HL-60/S4 treated with retinoic acid at 250 ng/mL for 4 days and 3 days (cell line): Measurements from ENCODE around the gene GJA1.
"Not testable (repeated sequence)": the region's sequence is repeated elsewhere in the genome, so short reads cannot be mapped to it uniquely, and the experiment has no call there.

Experiments
- in situ Hi-C: fragments of 300-500 bp; cut with MboI; formaldehyde crosslinking; loops from 2 replicates; pipeline ENCODE4 v1.7.0; 2022; ENCODE audit warnings: low sequenced_read_pairs

The GJA1 gene

GRCh38 chr6:121435444-121436069 is at the start of gene GJA1:
Gene GJA1 (plus strand): TSS chr6:121435646. CDS start chr6:121446848, 11,202 bp downstream.
- in situ Hi-C loops, result no loop called here

GRCh38 chr6:121386551-121386950 is 48.9 kb upstream of the GJA1 start:
- in situ Hi-C loops, result not testable (repeated sequence)

GRCh38 chr6:121389419-121389818 is 46.0 kb upstream of the GJA1 start:
- in situ Hi-C loops, result no loop called here

GRCh38 chr6:121393731-121394505 is 41.5 kb upstream of the GJA1 start:
- in situ Hi-C loops, result no loop called here

GRCh38 chr6:121395736-121396135 is 39.7 kb upstream of the GJA1 start:
- in situ Hi-C loops, result no loop called here

- in situ Hi-C loops, result not testable (repeated sequence)
Measured at GRCh38 chr6:121397188-121397587, 38.3 kb upstream of the GJA1 start.

- in situ Hi-C loops, result no loop called here
Measured at GRCh38 chr6:121398127-121398526, 37.3 kb upstream of the GJA1 start.

GRCh38 chr6:121399966-121400365 is 35.5 kb upstream of the GJA1 start:
- in situ Hi-C loops, result no loop called here

GRCh38 chr6:121403964-121404363 is 31.5 kb upstream of the GJA1 start:
- in situ Hi-C loops, result no loop called here

- in situ Hi-C loops, result no loop called here
Measured at GRCh38 chr6:121405306-121405705, 30.1 kb upstream of the GJA1 start.

- in situ Hi-C loops, result no loop called here
Measured at GRCh38 chr6:121408321-121408720, 27.1 kb upstream of the GJA1 start.

- in situ Hi-C loops, result no loop called here
Measured at GRCh38 chr6:121413879-121414278, 21.6 kb upstream of the GJA1 start.

GRCh38 chr6:121418346-121418745 is 17.1 kb upstream of the GJA1 start:
- in situ Hi-C loops, result no loop called here

- in situ Hi-C loops, result no loop called here
Measured at GRCh38 chr6:121426686-121427085, 8.8 kb upstream of the GJA1 start.

- in situ Hi-C loops, result no loop called here
Measured at GRCh38 chr6:121428872-121429756, 6.3 kb upstream of the GJA1 start.

- in situ Hi-C loops, result no loop called here
Measured at GRCh38 chr6:121430514-121431460, 4.7 kb upstream of the GJA1 start.

GRCh38 chr6:121431776-121432175 is 3.7 kb upstream of the GJA1 start:
- in situ Hi-C loops, result not testable (repeated sequence)

GRCh38 chr6:121434037-121434770 is 1.2 kb upstream of the GJA1 start:
- in situ Hi-C loops, result no loop called here

GRCh38 chr6:121436274-121436857 is 920 bp downstream of the GJA1 start:
- in situ Hi-C loops, result no loop called here
